HCT116 (cell line): Measurements from ENCODE around the gene ARFGAP1.

Experiments
- EZH2 ChIP-seq: fragments of 200-600 bp; sonication (generic); IDR thresholded peaks from 2 replicates; pipeline ENCODE4 v1.6.1; 2017; ENCODE audit warnings: antibody characterized with exemption, mixed run types
- EZH2phosphoT487 ChIP-seq: fragments of 200-600 bp; IDR thresholded peaks from 2 replicates; pipeline ENCODE4 v1.6.1; 2018; ENCODE audit warnings: antibody characterized with exemption, borderline replicate concordance
- JUND ChIP-seq: IDR thresholded peaks from 2 replicates; pipeline ENCODE4 v1.6.1; 2012
- POLR2A ChIP-seq: IDR thresholded peaks from 2 replicates; pipeline ENCODE4 v1.7.0; 2011; ENCODE audit warnings: borderline replicate concordance; ENCODE audit not compliant: insufficient read depth, insufficient read length; ENCODE audit errors: extremely low read depth
- POLR2AphosphoS5 ChIP-seq: IDR thresholded peaks from 2 replicates; pipeline ENCODE4 v1.6.1; 2011; ENCODE audit warnings: mild to moderate bottlenecking, low read depth, low read length, moderate library complexity
- RAD21 ChIP-seq: IDR thresholded peaks from 2 replicates; pipeline ENCODE4 v1.6.1; 2012; ENCODE audit warnings: low read depth, mild to moderate bottlenecking
- SP1 ChIP-seq: IDR thresholded peaks from 2 replicates; pipeline ENCODE4 v1.6.1; 2012; ENCODE audit warnings: low read depth
- YY1 ChIP-seq: IDR thresholded peaks from 2 replicates; pipeline ENCODE4 v1.6.1; 2011; ENCODE audit warnings: low read length, low read depth, moderate library complexity, mild to moderate bottlenecking; ENCODE audit not compliant: insufficient replicate concordance; ENCODE audit errors: extremely low read depth
- ZNF274 ChIP-seq: fragments of 200-500 bp; sonication (Bioruptor generic); IDR thresholded peaks from 2 replicates; pipeline ENCODE4 v1.6.1; 2014; ENCODE audit warnings: mild to moderate bottlenecking, low read depth, low read length, inconsistent platforms
- TF ChIP-seq, protein P1 (sequence below), 3 experiments: fragments of 200-600 bp in 1 of 3; sonication (generic) in 1 of 3; IDR thresholded peaks in 2 of 3; conservative IDR thresholded peaks in 1 of 3; 2 replicates each; pipeline ENCODE4 v1.5.1; 2012 to 2017; ENCODE audit warnings: low read depth in 2 of 3, low read length in 2 of 3, antibody characterized with exemption in 1 of 3, borderline replicate concordance in 1 of 3, control low read depth in 1 of 3, mild to moderate bottlenecking in 1 of 3, mixed read lengths in 1 of 3, mixed run types in 1 of 3, moderate library complexity in 1 of 3; ENCODE audit not compliant: insufficient read depth in 1 of 3

GRCh38 chr20:63227260-63227659 lies 45.4 kb upstream of the ARFGAP1 start:
- TF ChIP-seq ZNF274 (no peak), POLR2AphosphoS5 (no peak), EZH2phosphoT487 (no peak), POLR2A (no peak), RAD21 (no peak), JUND (no peak), SP1 (no peak), EZH2 (no peak), YY1 (no peak)
- TF ChIP-seq, protein P1, sequence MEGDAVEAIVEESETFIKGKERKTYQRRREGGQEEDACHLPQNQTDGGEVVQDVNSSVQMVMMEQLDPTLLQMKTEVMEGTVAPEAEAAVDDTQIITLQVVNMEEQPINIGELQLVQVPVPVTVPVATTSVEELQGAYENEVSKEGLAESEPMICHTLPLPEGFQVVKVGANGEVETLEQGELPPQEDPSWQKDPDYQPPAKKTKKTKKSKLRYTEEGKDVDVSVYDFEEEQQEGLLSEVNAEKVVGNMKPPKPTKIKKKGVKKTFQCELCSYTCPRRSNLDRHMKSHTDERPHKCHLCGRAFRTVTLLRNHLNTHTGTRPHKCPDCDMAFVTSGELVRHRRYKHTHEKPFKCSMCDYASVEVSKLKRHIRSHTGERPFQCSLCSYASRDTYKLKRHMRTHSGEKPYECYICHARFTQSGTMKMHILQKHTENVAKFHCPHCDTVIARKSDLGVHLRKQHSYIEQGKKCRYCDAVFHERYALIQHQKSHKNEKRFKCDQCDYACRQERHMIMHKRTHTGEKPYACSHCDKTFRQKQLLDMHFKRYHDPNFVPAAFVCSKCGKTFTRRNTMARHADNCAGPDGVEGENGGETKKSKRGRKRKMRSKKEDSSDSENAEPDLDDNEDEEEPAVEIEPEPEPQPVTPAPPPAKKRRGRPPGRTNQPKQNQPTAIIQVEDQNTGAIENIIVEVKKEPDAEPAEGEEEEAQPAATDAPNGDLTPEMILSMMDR (IDR thresholded peaks at IDR 0.05 in 2 of 3, conservative IDR thresholded peaks at IDR 0.05 in 1 of 3; ENCODE audit: borderline replicate concordance in 1 of 3, insufficient read depth in 1 of 3, low read depth in 2 of 3, low read length in 2 of 3) = no peak
